ENCODE data around the gene INSYN2A. TPM values are rescaled to one million over a fixed set of nuclear protein-coding genes. Genes with fewer than 3 reads are reported as not detected.

INSYN2A gene
- polyA plus RNA-seq, 3 donors, result not detected

GRCh38 chr10:127227027-127227426 is 30.6 kb upstream of the INSYN2A start:
- TF ChIP-seq, protein P1, sequence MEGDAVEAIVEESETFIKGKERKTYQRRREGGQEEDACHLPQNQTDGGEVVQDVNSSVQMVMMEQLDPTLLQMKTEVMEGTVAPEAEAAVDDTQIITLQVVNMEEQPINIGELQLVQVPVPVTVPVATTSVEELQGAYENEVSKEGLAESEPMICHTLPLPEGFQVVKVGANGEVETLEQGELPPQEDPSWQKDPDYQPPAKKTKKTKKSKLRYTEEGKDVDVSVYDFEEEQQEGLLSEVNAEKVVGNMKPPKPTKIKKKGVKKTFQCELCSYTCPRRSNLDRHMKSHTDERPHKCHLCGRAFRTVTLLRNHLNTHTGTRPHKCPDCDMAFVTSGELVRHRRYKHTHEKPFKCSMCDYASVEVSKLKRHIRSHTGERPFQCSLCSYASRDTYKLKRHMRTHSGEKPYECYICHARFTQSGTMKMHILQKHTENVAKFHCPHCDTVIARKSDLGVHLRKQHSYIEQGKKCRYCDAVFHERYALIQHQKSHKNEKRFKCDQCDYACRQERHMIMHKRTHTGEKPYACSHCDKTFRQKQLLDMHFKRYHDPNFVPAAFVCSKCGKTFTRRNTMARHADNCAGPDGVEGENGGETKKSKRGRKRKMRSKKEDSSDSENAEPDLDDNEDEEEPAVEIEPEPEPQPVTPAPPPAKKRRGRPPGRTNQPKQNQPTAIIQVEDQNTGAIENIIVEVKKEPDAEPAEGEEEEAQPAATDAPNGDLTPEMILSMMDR (IDR thresholded peaks at IDR 0.05), result no peak
- no peaks in the 10 kb centered on the region for H3K36me3 Mint-ChIP-seq

DNA sequence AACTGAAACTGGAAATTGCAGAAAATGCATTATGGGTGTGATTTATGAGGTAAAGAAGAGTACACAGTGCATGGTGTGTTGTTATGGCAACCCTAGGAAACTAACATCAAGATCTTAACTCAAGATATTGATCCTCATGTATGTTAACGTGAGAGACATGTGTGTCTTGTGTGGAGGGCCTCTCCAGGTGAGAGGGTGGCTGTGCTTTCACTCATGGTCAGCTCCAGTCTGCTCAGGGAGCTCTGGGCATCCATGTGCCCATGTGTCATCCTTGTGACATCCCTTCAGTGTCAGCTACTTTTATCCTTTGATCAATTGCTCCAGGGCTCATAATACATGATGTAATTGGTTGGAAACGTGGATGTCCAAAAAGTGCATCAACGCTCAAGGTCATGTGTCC is 24.9 kb upstream of the INSYN2A start:
- intact Hi-C loops (cut with micrococcal nuclease), result no loop called here
- H3K4me2 ChIP-seq (replicated peaks; ENCODE audit: extremely low read depth, low read length, poor library complexity, severe bottlenecking), result no peak overlapping the region
- Mint-ChIP-seq H3K4me3 (no peak overlapping the region), H3K9me3 (peaks cover 2 to 7% (median 3%) of the 10 kb centered on the region in 7 donors), H3K36me3 (no peaks in the 10 kb centered on the region), H3K27me3 (ENCODE audit: low read depth in 3 of 3) (peaks cover 0 to 1% (median 0%) of the 10 kb centered on the region in 3 donors), H3K27ac (no peak overlapping the region), H3K4me1 (no peaks in the 10 kb centered on the region)
- H3K27me3 ChIP-seq (ENCODE audit: control insufficient read depth in 2 of 2, insufficient read depth in 2 of 2, low read length in 2 of 2), result no peaks in the 10 kb centered on the region
- peaks cover 0 to 2% of the 10 kb centered on the region in 2 donors for H3K9me3 ChIP-seq (replicated peaks in 1 of 2; ENCODE audit: control insufficient read depth in 1 of 2, insufficient read depth in 1 of 2, low read length in 2 of 2)
- H3K9ac ChIP-seq (ENCODE audit: insufficient read depth, low read length, poor library complexity, severe bottlenecking), result no peak overlapping the region
- no peak overlapping the region for H3K4me3 ChIP-seq (replicated peaks in 1 of 3; ENCODE audit: low read depth in 2 of 3, low read length in 3 of 3)
- no peaks in the 10 kb centered on the region for H3K4me1 ChIP-seq (ENCODE audit: control insufficient read depth in 1 of 2, insufficient read depth in 2 of 2, low read length in 2 of 2)
- no peaks in the 10 kb centered on the region for H3K36me3 ChIP-seq (replicated peaks in 1 of 2; ENCODE audit: control insufficient read depth in 1 of 2, insufficient read depth in 2 of 2, low read length in 2 of 2)
- no peak overlapping the region for H3K27ac ChIP-seq (ENCODE audit: low read depth in 1 of 2, low read length in 2 of 2)
- no peak overlapping the region for H2AFZ ChIP-seq (ENCODE audit: insufficient read depth, low read depth, low read length, poor library complexity, severe bottlenecking)
- WGBS (ENCODE audit: insufficient coverage), result 100% methylated on average over 2 of the region's 3 CpGs
- no peak for DNase-seq
- no peaks in the 10 kb centered on the region for H4K20me1 ChIP-seq (ENCODE audit: insufficient read depth, low read length)
- H3K79me2 ChIP-seq (ENCODE audit: insufficient read depth, low read length), result no peaks in the 10 kb centered on the region
- TF ChIP-seq, protein P1 (IDR thresholded peaks at IDR 0.05), result no peak

More at GRCh38 chr10:127227027-127227426, 30.6 kb upstream of the INSYN2A start:
- no peak overlapping the region for H2AFZ ChIP-seq (ENCODE audit: insufficient read depth, low read depth, low read length, poor library complexity, severe bottlenecking)
- 99% methylated on average over 7 of the region's 10 CpGs for WGBS (ENCODE audit: insufficient coverage)
- H3K4me3 ChIP-seq (replicated peaks in 1 of 3; ENCODE audit: low read depth in 2 of 3, low read length in 3 of 3), result no peak overlapping the region
- Mint-ChIP-seq H3K4me3 (no peak overlapping the region), H3K9me3 (no peaks in the 10 kb centered on the region), H3K27ac (no peak overlapping the region), H3K4me1 (no peaks in the 10 kb centered on the region), H3K27me3 (ENCODE audit: low read depth in 3 of 3) (peaks cover 0 to 2% (median 1%) of the 10 kb centered on the region in 3 donors)
- H3K36me3 ChIP-seq (replicated peaks in 1 of 2; ENCODE audit: control insufficient read depth in 1 of 2, insufficient read depth in 2 of 2, low read length in 2 of 2), result no peaks in the 10 kb centered on the region
- no peak overlapping the region for H3K9ac ChIP-seq (ENCODE audit: insufficient read depth, low read length, poor library complexity, severe bottlenecking)
- H4K20me1 ChIP-seq (ENCODE audit: insufficient read depth, low read length), result no peaks in the 10 kb centered on the region
- no peak overlapping the region for H3K4me2 ChIP-seq (replicated peaks; ENCODE audit: extremely low read depth, low read length, poor library complexity, severe bottlenecking)
- no peaks in the 10 kb centered on the region for H3K27me3 ChIP-seq (ENCODE audit: control insufficient read depth in 2 of 2, insufficient read depth in 2 of 2, low read length in 2 of 2)
- H3K9me3 ChIP-seq (replicated peaks in 1 of 2; ENCODE audit: control insufficient read depth in 1 of 2, insufficient read depth in 1 of 2, low read length in 2 of 2), result no peaks in the 10 kb centered on the region
- DNase-seq, result no peak
- intact Hi-C loops (cut with micrococcal nuclease), result no loop called here
- no peaks in the 10 kb centered on the region for H3K79me2 ChIP-seq (ENCODE audit: insufficient read depth, low read length)
- H3K4me1 ChIP-seq (ENCODE audit: control insufficient read depth in 1 of 2, insufficient read depth in 2 of 2, low read length in 2 of 2), result no peaks in the 10 kb centered on the region
- no peak overlapping the region for H3K27ac ChIP-seq (ENCODE audit: low read depth in 1 of 2, low read length in 2 of 2)
